GM08714 (cell line): ENCODE data around the gene EBP.
"Not testable (repeated sequence)": the region's sequence is repeated elsewhere in the genome, so short reads cannot be mapped to it uniquely, and the experiment has no call there.

ENCODE experiments used
- H3K4me3 ChIP-seq: fragments of 200-500 bp; sonication (Bioruptor generic); 2 replicates; pipeline ENCODE4 v1.5.1; 2014; ENCODE audit warnings: mild to moderate bottlenecking, low read length, inconsistent platforms
- ZNF274 ChIP-seq: IDR thresholded peaks from 2 replicates; pipeline ENCODE4 v1.6.1; 2012; ENCODE audit warnings: mild to moderate bottlenecking, low read depth, low read length

Gene EBP

DNA sequence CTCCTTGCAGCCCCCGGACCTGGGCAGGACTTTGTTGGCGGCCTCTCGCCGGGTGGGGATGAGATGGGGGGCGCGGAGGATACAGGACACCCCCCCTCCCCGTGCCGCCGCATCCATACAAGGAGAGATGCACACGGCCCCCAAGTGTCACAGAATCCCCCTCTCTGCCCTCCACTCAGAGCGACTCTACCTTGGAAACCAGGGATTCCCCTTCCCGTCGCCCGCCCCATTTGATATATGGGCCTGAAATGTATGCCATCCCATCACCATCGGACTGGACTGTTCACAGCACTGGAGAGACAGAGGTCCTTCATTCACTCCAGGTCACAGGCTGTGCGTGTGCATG, 12.4 kb upstream of the EBP start:
- H3K4me3 ChIP-seq = peak overlapping the region; percentile 71; the same call in 1 of the 2 replicates
- no peak for TF ChIP-seq ZNF274

- H3K4me3 ChIP-seq = peak overlapping the region; percentile 71; the same call in 1 of the 2 replicates
- no peak for TF ChIP-seq ZNF274
These were observed 12.0 kb upstream of the EBP start for GRCh38 chrX:48509619-48510018.

DNA sequence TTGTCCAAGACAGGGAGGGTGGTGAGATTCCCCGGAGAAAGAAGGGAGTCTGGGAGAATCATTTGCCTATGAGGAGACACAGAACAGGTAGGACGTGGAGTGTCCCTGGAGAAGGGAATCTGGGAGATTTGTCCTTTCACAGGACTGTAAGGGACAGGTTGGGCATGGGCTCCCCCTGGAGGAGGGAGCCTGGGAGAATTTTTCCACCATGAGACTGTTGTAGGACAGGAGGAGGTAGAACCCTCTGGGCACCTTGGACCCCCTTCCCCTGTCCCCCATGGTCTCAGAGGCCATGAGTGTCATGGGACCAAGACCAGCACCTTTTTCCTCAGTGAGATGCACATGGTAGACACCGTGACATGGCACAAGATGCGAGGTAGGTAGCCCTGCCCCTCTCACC, 10.0 kb upstream of the EBP start:
- no peak for TF ChIP-seq ZNF274
- H3K4me3 ChIP-seq = no peak overlapping the region

DNA sequence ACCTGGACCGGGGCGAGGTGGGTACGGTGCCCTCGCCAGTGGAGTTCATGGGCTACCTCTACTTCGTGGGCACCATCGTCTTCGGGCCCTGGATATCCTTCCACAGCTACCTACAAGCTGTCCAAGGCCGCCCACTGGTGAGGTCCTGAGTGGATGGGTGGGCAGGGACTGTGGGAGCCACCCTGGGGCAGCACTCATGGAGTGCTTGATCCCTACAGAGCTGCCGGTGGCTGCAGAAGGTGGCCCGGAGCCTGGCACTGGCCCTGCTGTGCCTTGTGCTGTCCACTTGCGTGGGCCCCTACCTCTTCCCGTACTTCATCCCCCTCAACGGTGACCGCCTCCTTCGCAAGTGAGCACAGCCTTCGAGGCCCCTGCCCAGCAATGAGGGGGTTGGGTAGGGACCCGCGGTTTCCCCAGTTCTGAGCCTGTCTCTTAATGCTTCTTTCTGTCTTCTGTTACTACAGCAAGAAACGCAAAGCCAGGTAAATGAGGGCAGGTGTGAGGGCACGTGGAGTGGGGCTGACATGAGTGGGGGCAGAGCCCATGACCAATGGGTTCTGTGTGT, 9.2 kb upstream of the EBP start:
- no peak overlapping the region for H3K4me3 ChIP-seq
- no peak for TF ChIP-seq ZNF274

GRCh38 chrX:48513670-48514069, 7.9 kb upstream of the EBP start:
- no peak overlapping the region for H3K4me3 ChIP-seq
- no peak for TF ChIP-seq ZNF274

- no peak overlapping the region for H3K4me3 ChIP-seq
- no peak for TF ChIP-seq ZNF274
These were observed 7.3 kb upstream of the EBP start for GRCh38 chrX:48514126-48514806.

DNA sequence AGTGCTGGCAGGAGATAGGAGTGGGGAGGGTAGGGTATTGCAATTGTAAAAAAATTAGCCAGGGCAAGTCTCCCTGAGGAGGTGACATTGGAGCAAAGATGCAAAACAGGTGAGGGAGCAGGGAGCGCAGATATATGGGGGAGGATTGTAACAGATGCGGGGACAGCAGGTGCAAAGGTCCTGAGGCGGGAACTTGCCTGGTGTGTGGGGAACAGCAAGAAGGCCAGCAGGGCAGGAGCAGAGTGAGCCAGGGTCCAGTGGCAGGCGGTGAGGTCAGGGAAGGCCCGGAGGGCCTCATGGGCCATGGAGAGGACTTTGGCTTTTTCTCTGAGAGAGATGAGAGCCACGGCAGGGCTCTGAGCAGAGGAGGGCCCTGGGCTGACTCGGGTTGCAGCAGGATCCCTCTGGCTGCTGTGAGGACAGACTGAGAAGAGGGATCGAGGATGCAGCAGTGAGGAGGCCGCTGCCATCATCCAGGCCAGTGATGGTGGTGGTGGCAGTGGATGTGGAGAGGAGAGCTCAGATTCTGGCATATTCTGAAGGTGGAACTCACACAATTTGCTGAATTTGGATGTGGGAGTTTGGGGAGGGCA, 6.6 kb upstream of the EBP start:
- no peak for TF ChIP-seq ZNF274
- no peak overlapping the region for H3K4me3 ChIP-seq

DNA sequence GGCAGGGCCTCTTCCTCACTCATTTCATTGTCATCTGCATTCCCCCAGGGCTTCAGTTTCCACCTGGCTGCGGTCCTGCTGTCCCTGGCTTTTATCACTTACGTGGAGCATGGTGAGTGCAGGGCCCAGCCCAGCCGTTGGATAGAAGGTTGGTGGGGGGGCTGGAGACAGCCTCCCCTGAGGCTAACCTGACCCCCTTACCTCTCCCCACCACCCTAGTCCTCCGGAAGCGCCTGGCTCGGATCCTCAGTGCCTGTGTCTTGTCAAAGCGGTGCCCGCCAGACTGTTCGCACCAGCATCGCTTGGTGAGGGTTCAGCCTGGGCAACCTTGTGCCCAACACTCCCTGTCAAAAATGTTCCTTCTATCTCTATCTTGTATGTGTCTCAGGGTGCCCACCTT, 5.8 kb upstream of the EBP start:
- TF ChIP-seq ZNF274 = no peak
- H3K4me3 ChIP-seq = no peak overlapping the region

- no peak overlapping the region for H3K4me3 ChIP-seq
- TF ChIP-seq ZNF274 = no peak
These were observed 5.3 kb upstream of the EBP start for GRCh38 chrX:48516285-48516684.

GRCh38 chrX:48516987-48517386, 4.6 kb upstream of the EBP start:
- no peak for TF ChIP-seq ZNF274
- no peak overlapping the region for H3K4me3 ChIP-seq

DNA sequence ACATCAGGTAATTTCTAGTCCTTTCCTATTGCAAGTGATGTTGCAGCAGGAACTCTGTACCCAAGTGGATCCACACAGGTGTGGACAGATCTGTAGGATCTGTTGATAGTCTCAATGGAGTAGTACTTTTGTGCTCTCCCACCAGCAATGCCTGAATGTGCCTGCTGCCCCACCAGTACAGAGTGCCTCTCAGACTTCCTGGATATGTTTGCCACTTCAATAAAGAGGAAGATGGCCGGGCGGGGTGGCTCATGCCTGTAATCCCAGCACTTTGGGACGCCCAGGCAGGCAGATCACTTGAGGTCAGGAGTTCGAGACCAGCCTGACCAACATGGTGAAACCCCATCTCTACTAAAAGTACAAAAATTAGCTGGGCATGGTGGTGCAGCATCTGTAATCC, 2.1 kb upstream of the EBP start:
- H3K4me3 ChIP-seq = not testable (repeated sequence)

GRCh38 chrX:48520455-48520854, 1.2 kb upstream of the EBP start:
- H3K4me3 ChIP-seq = no peak overlapping the region
- no peak for TF ChIP-seq ZNF274

- H3K4me3 ChIP-seq = peak overlapping the region; percentile 47; the same call in 1 of the 2 replicates
- no peak for TF ChIP-seq ZNF274
These were observed 644 bp upstream of the EBP start for GRCh38 chrX:48520976-48521352.

GRCh38 chrX:48522291-48522690, 683 bp downstream of the EBP start:
- H3K4me3 ChIP-seq = peak overlapping the region; percentile 70
- TF ChIP-seq ZNF274 = no peak

- TF ChIP-seq ZNF274 = no peak
- no peak overlapping the region; the same call in 1 of the 2 replicates for H3K4me3 ChIP-seq
These were observed 2.1 kb downstream of the EBP start for GRCh38 chrX:48523682-48524081.

- H3K4me3 ChIP-seq = not testable (repeated sequence)
These were observed 4.2 kb downstream of the EBP start for GRCh38 chrX:48525853-48526252.

- no peak overlapping the region for H3K4me3 ChIP-seq
- TF ChIP-seq ZNF274 = no peak
These were observed 9.1 kb downstream of the EBP start for GRCh38 chrX:48530736-48531135.
